Activated CD8-positive, alpha-beta memory T cell treated with anti-CD3 and anti-CD28 coated beads, Interleukin-2, amount 50 U/mL, for 1 hour (primary cell): ENCODE measurements around the gene ARMH2.
"Not testable (repeated sequence)": the region's sequence is repeated elsewhere in the genome, so short reads cannot be mapped to it uniquely, and the experiment has no call there.

Experiments
- DNase-seq: peaks from one replicate; pipeline ENCODE4 v3.0.0-alpha.2; 2020; ENCODE audit errors: extremely low read depth

The ARMH2 gene

DNA sequence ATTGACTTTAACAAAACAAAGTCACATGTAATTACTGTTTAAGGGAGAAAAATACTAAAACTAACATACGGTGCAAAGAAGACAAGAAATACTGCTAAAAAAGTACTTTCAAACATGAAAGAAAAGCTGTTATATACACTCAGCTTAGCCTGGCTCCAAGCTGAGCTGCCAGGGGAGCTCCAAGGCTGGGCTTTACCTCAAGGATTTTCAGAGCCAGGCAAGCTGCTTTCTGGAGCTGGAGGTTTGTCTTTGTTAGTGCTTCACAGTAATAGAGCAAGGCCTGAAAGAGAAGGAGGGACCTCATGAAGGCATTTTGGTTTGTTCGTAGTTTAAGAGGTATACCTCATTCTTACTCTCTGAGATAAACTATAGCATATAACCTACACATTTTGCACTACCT, 19.6 kb upstream of the ARMH2 start:
- no peak for DNase-seq

- DNase-seq, result no peak
Measured at GRCh38 chr6:24809728-24810127, 11.0 kb upstream of the ARMH2 start.

GRCh38 chr6:24807584-24807983, 8.9 kb upstream of the ARMH2 start:
- DNase-seq, result no peak

DNA sequence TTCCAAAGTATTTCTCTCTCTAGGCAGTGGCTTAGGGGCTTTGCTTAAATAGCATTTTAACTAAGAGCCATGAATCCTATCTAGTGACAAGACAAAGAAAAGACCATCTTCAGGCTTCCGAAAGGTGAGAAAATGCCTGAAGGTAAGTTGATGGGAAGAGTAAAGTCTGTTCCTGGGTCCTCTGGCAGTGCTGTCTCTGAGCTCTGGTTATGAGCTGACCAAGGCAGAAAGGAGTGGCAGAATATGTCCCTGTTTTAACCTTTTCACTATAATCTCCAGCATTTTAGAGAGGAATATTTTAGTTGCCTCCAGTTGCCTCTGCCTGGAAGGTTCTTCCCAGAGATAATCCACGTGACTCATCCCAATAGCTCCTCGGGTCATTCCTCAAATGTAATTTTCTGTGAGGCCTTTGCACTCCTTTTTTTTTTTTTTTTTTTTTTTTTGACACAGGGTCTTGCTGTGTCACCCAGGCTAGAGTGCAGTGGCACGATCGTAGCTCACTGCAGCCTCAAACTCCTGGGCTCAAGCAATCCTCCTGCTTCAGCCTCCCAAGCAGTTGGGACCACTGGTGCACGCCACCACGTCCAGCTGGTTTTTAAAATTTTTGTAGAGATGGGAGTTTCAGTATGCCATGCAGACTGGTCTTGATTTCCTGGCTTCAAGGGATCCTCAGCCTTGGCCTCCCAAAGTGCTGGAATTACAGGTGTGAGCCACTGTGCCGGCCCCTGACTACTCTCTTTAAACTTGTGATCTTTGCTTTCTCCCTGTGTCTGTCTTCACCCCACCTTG, 3.7 kb upstream of the ARMH2 start:
- no peak for DNase-seq

DNA sequence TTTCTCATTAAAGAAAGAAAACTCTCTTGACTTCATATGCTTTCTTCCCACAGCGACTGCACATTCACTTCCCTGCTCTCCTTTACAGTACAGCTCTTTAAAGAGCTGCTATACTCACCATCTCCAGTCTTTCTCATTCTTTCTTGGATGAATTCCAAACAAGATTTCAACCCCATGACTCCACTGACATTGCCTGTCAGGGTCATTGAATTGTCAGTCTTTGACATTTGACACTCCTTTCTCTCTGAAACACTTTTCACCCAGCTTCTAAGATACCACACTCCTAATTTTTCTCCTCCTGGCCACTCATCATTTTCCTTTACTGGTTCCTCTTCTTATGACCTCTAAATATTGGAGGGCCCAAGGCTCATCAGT, 811 bp upstream of the ARMH2 start:
- no peak for DNase-seq

- DNase-seq, result no peak
Measured at GRCh38 chr6:24797596-24798216, 1.0 kb downstream of the ARMH2 start.

GRCh38 chr6:24796616-24797290, 2.0 kb downstream of the ARMH2 start:
- no peak for DNase-seq

DNA sequence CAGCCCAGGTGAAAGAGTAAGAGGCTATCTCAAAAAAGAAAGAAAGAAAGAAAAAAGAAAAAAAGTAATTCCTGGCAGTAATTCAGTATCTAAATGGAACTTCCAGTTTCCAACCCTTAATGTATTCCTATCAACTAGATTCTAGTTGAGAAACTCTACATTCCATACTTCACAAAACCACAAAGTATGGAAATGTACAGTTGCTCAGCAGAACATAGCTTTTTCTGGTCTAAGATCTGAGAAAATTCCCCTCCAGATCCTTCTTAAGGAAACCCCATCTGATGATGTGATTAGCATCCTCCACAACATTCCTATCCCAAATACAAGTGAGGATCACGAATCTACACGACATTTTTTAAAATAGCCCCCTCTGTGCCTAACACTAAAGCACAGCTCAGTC, 3.6 kb downstream of the ARMH2 start:
- no peak for DNase-seq

GRCh38 chr6:24788031-24788665, 10.6 kb downstream of the ARMH2 start:
- DNase-seq, result no peak

DNA sequence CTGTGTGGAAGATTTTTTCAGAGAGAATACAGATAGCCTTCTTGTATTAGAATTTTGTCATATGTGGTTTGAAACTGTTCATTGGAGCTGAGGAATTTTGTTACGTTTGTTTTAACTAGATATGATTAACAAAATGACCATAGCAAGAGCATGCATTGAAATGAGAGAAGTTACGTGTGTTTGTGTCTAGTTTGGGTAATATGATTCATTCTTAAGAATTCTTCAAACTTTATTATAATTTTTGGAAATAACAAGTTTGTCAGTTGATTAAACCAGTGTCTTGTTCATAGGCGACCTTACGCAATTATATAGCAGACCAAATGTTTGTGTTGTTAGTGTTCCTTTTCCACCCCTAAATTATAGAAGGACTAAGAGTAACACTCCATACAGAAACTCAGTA, 18.5 kb downstream of the ARMH2 start:
- DNase-seq, result no peak

- DNase-seq, result no peak
Measured at GRCh38 chr6:24779416-24780016, 19.2 kb downstream of the ARMH2 start.

GRCh38 chr6:24778878-24779277, 19.8 kb downstream of the ARMH2 start:
- no peak for DNase-seq

GRCh38 chr6:24778121-24778520, 20.6 kb downstream of the ARMH2 start:
- no peak for DNase-seq

DNA sequence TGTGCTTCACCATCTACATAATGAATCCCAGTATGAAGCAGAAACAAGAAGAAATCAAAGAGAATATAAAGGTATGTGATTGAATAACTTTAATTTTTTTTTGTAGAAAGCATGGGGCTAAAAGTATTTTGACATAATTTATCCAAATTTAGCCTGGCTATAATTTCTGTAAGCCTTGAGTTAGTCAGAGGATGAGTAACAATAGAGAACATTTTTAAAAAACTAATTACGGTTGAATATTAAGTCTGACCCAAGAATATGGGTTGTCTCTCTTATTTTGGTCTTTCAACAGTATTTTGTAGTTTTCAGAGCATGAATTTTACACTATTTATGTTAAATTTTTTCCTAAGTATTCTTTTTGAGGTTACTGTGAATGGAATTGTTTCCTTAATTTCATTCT, 21.5 kb downstream of the ARMH2 start:
- no peak for DNase-seq

- DNase-seq, result no peak
Measured at GRCh38 chr6:24775520-24776058, 23.1 kb downstream of the ARMH2 start.

GRCh38 chr6:24774696-24775519, 23.8 kb downstream of the ARMH2 start, which contains the start of gene GMNN:
TSS of gene GMNN (plus strand) at chr6:24774937. CDS start at chr6:24777247, 2,310 bp downstream.
- DNase-seq, result peak; percentile 92

DNA sequence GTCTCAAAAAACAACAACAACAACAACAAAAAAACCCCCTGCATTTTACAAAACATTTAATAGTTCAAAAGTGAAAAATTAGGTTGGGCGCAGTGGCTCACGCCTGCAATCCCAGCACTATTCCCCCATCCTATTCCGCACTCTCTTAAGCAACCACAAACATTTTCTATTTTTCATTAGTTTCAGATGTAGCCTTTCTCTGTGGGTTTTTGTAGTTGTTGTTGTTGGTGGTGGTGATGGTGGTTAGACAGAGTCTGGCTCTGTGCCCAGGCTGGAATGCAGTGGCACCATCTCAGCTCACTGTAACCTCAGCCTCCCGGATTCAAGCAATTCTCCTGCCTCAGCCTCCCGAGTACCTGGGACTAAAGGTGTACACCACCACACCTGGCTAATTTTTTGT, 30.4 kb downstream of the ARMH2 start:
- no peak for DNase-seq

DNA sequence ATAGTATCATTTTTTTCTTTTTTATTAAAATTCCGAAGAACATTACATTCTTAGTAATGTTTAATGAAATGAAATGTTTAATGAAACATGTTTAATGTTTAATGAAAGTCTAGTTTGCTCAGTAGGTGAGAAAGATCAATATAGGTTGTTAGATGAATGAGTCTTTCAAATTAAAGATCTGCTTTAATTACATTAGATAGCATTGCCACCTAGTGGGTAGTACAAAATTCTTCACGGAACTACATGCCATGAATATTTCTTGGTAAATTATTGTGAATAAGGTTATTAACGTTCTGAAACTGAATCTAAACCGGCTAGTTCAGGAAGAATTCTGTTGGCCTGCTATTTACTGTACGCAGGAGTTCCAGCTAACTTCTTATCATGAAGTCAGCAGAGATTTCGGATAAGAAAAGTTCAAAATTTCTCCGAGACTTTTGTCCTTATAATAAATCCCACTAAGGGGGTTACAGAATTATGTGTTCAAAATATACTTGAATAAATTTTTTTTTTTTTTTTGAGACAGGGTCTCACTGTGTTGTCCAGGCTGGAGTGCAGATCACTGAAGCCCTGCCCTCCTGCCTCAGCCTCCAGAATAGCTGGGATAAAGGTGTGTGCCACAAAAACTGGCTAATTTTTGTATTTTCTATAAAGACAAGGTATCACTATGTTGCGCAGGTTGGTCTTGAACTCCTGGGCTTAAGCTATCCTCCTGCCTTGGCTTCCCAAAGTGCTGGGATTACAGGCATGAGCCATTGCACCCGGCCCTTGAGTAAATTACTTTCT, 31.8 kb downstream of the ARMH2 start:
- DNase-seq, result no peak

- DNase-seq, result not testable (repeated sequence)
Measured at GRCh38 chr6:24765968-24766367, 32.7 kb downstream of the ARMH2 start.
